ENCODE measurements around the gene ATP4B. TPM values are rescaled to one million over a fixed set of nuclear protein-coding genes. Genes with fewer than 3 reads are reported as not detected.

ATP4B gene
- total RNA-seq, 1 donor from 2014 or later, result not detected

GRCh38 chr13:113605866-113606438 lies 52.0 kb downstream of the ATP4B start:
- Histone ChIP-seq H3K27me3 (no peaks in the 10 kb centered on the region), H3K27ac (no peak overlapping the region), H3K4me1 (no peaks in the 10 kb centered on the region), H3K9me3 (no peaks in the 10 kb centered on the region), H3K36me3 (no peaks in the 10 kb centered on the region), H3K4me3 (no peak overlapping the region)
- intact Hi-C loops (cut with DNase I), result no loop called here
- no peak for DNase-seq (ENCODE audit: low spot score in 2 of 2)
- no peak for TF ChIP-seq CTCF (IDR thresholded peaks at IDR 0.05)

- H3K27ac ChIP-seq, result no peak overlapping the region
- intact Hi-C loops (cut with DNase I), result no loop called here
- no peaks in the 10 kb centered on the region for H3K9me3 ChIP-seq
- DNase-seq (ENCODE audit: low spot score in 2 of 2), result no peak
- H3K36me3 ChIP-seq, result no peaks in the 10 kb centered on the region
- H3K4me1 ChIP-seq, result no peaks in the 10 kb centered on the region
- no peak for TF ChIP-seq CTCF (IDR thresholded peaks at IDR 0.05)
- H3K27me3 ChIP-seq, result no peaks in the 10 kb centered on the region
- no peak overlapping the region for H3K4me3 ChIP-seq
These were observed 52.5 kb downstream of the ATP4B start for GRCh38 chr13:113605461-113605860.

GRCh38 chr13:113604186-113604585 lies 53.8 kb downstream of the ATP4B start:
- TF ChIP-seq CTCF (IDR thresholded peaks at IDR 0.05), result no peak
- DNase-seq (ENCODE audit: low spot score in 2 of 2), result no peak
- no peaks in the 10 kb centered on the region for H3K27me3 ChIP-seq
- intact Hi-C loops (cut with DNase I), result no loop called here
- H3K9me3 ChIP-seq, result no peaks in the 10 kb centered on the region
- no peaks in the 10 kb centered on the region for H3K4me1 ChIP-seq
- H3K4me3 ChIP-seq, result no peak overlapping the region
- H3K36me3 ChIP-seq, result peaks cover 0 to 2% of the 10 kb centered on the region in 2 donors
- no peak overlapping the region for H3K27ac ChIP-seq

GRCh38 chr13:113603116-113603710 lies 54.8 kb downstream of the ATP4B start:
- intact Hi-C loops (cut with DNase I), result no loop called here
- peaks cover 0 to 2% of the 10 kb centered on the region in 2 donors for H3K36me3 ChIP-seq
- no peak overlapping the region for H3K27ac ChIP-seq
- H3K4me1 ChIP-seq, result no peaks in the 10 kb centered on the region
- DNase-seq (ENCODE audit: low spot score in 2 of 2), result no peak
- no peak overlapping the region for H3K4me3 ChIP-seq
- H3K9me3 ChIP-seq, result no peaks in the 10 kb centered on the region
- TF ChIP-seq CTCF (IDR thresholded peaks at IDR 0.05), result no peak
- no peaks in the 10 kb centered on the region for H3K27me3 ChIP-seq

GRCh38 chr13:113602291-113602988 lies 55.6 kb downstream of the ATP4B start:
- Histone ChIP-seq H3K4me3 (no peak overlapping the region), H3K27ac (no peak overlapping the region), H3K4me1 (no peaks in the 10 kb centered on the region), H3K9me3 (no peaks in the 10 kb centered on the region), H3K27me3 (no peaks in the 10 kb centered on the region), H3K36me3 (peaks cover 0 to 6% of the 10 kb centered on the region in 2 donors)
- no peak for TF ChIP-seq CTCF (IDR thresholded peaks at IDR 0.05)
- intact Hi-C loops (cut with DNase I), result no loop called here
- no peak for DNase-seq (ENCODE audit: low spot score in 2 of 2)
